ENCODE data around the gene TBCB.

Gene TBCB

GRCh38 chr19:36084231-36085009, 30.8 kb upstream of the TBCB start:
- TF ChIP-seq CEBPB (IDR thresholded peaks at IDR 0.05) (no peak), TCF12 (IDR thresholded peaks at IDR 0.05; ENCODE audit: low read depth) (no peak), TAF1 (IDR thresholded peaks at IDR 0.05; ENCODE audit: low read depth) (no peak), ZBTB7A (IDR thresholded peaks at IDR 0.05; ENCODE audit: low read depth) (no peak), EGR1 (IDR thresholded peaks at IDR 0.05) (no peak), TEAD4 (IDR thresholded peaks at IDR 0.05) (no peak), YY1 (IDR thresholded peaks at IDR 0.05; ENCODE audit: low read depth) (no peak), FOXM1 (IDR thresholded peaks at IDR 0.05; ENCODE audit: borderline replicate concordance, low read depth) (no peak), CREB1 (IDR thresholded peaks at IDR 0.05; ENCODE audit: low read depth) (no peak), RAD21 (IDR thresholded peaks at IDR 0.05; ENCODE audit: low read depth) (no peak), EP300 (IDR thresholded peaks at IDR 0.05; ENCODE audit: borderline replicate concordance) (no peak), NFIC (IDR thresholded peaks at IDR 0.05) (no peak)
- TF ChIP-seq, protein P1, sequence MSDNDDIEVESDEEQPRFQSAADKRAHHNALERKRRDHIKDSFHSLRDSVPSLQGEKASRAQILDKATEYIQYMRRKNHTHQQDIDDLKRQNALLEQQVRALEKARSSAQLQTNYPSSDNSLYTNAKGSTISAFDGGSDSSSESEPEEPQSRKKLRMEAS (IDR thresholded peaks at IDR 0.05): no peak
- TF ChIP-seq, protein P2, sequence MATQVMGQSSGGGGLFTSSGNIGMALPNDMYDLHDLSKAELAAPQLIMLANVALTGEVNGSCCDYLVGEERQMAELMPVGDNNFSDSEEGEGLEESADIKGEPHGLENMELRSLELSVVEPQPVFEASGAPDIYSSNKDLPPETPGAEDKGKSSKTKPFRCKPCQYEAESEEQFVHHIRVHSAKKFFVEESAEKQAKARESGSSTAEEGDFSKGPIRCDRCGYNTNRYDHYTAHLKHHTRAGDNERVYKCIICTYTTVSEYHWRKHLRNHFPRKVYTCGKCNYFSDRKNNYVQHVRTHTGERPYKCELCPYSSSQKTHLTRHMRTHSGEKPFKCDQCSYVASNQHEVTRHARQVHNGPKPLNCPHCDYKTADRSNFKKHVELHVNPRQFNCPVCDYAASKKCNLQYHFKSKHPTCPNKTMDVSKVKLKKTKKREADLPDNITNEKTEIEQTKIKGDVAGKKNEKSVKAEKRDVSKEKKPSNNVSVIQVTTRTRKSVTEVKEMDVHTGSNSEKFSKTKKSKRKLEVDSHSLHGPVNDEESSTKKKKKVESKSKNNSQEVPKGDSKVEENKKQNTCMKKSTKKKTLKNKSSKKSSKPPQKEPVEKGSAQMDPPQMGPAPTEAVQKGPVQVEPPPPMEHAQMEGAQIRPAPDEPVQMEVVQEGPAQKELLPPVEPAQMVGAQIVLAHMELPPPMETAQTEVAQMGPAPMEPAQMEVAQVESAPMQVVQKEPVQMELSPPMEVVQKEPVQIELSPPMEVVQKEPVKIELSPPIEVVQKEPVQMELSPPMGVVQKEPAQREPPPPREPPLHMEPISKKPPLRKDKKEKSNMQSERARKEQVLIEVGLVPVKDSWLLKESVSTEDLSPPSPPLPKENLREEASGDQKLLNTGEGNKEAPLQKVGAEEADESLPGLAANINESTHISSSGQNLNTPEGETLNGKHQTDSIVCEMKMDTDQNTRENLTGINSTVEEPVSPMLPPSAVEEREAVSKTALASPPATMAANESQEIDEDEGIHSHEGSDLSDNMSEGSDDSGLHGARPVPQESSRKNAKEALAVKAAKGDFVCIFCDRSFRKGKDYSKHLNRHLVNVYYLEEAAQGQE (IDR thresholded peaks at IDR 0.05; ENCODE audit: low read depth): no peak
- TF ChIP-seq, protein P3, sequence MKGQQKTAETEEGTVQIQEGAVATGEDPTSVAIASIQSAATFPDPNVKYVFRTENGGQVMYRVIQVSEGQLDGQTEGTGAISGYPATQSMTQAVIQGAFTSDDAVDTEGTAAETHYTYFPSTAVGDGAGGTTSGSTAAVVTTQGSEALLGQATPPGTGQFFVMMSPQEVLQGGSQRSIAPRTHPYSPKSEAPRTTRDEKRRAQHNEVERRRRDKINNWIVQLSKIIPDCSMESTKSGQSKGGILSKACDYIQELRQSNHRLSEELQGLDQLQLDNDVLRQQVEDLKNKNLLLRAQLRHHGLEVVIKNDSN (IDR thresholded peaks at IDR 0.05): no peak

DNA sequence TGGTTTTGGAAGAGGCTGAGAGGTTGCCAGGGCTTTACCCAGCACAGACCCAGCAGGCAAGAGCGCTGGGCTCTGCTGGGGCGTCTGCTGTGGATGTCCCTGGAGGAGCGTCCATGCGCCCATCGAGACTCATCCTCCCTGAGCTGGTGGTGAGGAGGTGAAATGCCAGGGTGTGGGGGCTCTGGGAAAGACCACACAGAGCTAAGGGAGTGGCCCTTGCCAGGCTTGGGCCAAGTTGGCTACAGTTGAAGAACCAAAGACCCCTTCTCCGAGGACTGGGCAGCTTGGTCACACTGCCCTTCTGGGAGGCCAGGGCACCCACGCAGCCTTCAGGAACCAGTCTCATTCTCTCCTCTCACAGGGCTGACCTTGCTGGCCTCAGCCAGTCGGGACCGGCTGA, 28.9 kb upstream of the TBCB start:
- no peak for TF ChIP-seq RAD21 (IDR thresholded peaks at IDR 0.05; ENCODE audit: low read depth)
- TF ChIP-seq CREB1 (IDR thresholded peaks at IDR 0.05; ENCODE audit: low read depth): no peak

GRCh38 chr19:36089847-36090246, 25.4 kb upstream of the TBCB start:
- TF ChIP-seq, protein P1 (IDR thresholded peaks at IDR 0.05): no peak
- TF ChIP-seq TCF12 (IDR thresholded peaks at IDR 0.05; ENCODE audit: low read depth) (no peak), ZBTB7A (IDR thresholded peaks at IDR 0.05; ENCODE audit: low read depth) (no peak), FOXM1 (IDR thresholded peaks at IDR 0.05; ENCODE audit: borderline replicate concordance, low read depth) (no peak), EGR1 (IDR thresholded peaks at IDR 0.05) (no peak), CREB1 (IDR thresholded peaks at IDR 0.05; ENCODE audit: low read depth) (no peak), RAD21 (IDR thresholded peaks at IDR 0.05; ENCODE audit: low read depth) (no peak)
- TF ChIP-seq, protein P2 (IDR thresholded peaks at IDR 0.05; ENCODE audit: low read depth): no peak

DNA sequence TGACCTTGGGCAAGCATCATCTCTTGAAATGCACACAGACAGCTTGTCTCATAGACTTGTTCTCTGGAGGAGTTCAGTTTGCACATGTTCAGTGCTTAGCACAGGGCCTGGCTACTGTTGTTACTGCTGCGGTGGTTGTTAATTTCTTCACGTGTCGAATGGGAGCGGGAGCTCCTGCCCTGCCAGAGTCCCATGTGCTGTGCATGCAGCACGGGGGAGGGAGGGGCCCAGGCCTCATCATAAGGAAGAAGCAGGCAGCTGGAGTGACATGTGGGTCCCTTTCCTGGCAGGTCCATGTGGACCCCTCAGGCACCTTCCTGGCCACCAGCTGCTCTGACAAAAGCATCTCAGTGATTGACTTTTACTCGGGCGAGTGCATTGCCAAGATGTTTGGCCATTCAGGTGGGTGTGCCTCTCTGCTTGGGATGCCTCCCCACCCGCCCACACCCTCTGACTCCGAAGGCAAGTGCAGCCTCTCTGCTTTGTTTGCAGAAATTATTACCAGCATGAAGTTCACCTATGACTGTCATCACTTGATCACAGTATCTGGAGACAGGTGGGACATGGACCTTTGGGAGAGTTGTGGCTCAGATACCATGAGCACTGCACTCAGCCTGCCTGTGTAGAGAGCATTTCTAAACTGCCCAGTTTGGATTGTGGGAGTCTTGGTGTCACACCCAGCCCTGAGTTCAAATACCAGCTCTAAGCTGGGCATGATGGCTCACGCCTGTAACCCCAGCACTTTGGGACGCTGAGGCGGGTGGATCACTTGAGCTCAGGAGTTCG, 24.2 kb upstream of the TBCB start:
- no peak for TF ChIP-seq TCF12 (IDR thresholded peaks at IDR 0.05; ENCODE audit: low read depth)
- no peak for TF ChIP-seq CEBPB (IDR thresholded peaks at IDR 0.05)
- TF ChIP-seq EGR1 (IDR thresholded peaks at IDR 0.05): no peak
- TF ChIP-seq, protein P2 (IDR thresholded peaks at IDR 0.05; ENCODE audit: low read depth): no peak

GRCh38 chr19:36092566-36092965, 22.7 kb upstream of the TBCB start:
- TF ChIP-seq NFIC (IDR thresholded peaks at IDR 0.05) (no peak), ZBTB7A (IDR thresholded peaks at IDR 0.05; ENCODE audit: low read depth) (no peak), EGR1 (IDR thresholded peaks at IDR 0.05) (no peak), RAD21 (IDR thresholded peaks at IDR 0.05; ENCODE audit: low read depth) (no peak)
- TF ChIP-seq, protein P2 (IDR thresholded peaks at IDR 0.05; ENCODE audit: low read depth): no peak

Measured in Ishikawa (cell line).